GM19452 (cell line): Measurements from ENCODE around the gene C14orf119.

Experiments
- ATAC-seq: cut with Tn5 transposase; IDR thresholded peaks from one replicate; pipeline ENCODE4 v1.9.1; 2021; ENCODE audit not compliant: unreplicated experiment

C14orf119 gene

DNA sequence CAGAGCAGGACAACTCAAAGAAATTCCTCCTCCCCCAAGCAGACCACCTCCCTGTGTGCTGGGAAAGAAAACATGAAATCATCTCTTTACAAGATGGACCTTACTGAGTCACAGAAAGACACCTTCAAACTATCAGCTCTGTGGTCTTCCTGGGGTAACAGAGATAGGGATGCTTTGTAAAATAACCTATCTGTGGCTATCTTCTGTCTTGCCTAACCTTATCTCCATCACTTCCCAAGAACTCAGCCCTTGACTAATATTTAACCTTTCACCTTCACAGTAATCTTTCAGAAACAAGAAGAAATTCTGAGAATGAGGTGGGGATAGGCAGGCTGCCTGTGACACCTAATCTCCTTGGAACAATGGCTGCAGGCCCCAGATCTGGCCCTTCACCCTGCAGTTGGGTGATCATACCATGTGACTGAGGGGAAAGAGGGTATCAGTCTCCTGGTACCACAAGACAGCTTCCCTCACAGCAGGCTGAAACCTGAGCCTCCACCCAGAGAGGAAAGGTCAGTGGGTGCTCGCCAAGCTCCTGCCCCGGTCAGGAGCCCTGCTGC lies 51.1 kb downstream of the C14orf119 start:
- ATAC-seq, result no peak

GRCh38 chr14:23146980-23147379 lies 51.7 kb downstream of the C14orf119 start:
- no peak for ATAC-seq

DNA sequence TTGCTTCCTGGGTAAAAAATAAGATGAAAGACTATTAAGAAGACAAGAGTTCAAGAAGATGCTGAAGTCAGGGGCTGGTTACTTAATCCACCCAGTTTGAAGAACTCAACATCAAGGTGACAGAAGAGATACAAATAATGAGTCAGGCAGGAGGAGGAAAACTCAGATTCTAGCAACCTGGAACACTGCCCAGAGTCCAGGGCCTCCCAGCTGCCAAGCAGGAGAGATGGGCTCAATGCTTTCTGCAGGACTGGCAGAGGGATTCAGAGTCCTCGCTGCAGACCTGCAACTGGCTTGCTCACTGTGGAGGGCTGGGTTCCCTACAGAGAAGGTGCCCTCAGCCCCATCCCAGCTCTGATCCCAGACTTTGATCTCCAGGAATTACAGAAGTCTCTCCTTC lies 52.4 kb downstream of the C14orf119 start:
- no peak for ATAC-seq

DNA sequence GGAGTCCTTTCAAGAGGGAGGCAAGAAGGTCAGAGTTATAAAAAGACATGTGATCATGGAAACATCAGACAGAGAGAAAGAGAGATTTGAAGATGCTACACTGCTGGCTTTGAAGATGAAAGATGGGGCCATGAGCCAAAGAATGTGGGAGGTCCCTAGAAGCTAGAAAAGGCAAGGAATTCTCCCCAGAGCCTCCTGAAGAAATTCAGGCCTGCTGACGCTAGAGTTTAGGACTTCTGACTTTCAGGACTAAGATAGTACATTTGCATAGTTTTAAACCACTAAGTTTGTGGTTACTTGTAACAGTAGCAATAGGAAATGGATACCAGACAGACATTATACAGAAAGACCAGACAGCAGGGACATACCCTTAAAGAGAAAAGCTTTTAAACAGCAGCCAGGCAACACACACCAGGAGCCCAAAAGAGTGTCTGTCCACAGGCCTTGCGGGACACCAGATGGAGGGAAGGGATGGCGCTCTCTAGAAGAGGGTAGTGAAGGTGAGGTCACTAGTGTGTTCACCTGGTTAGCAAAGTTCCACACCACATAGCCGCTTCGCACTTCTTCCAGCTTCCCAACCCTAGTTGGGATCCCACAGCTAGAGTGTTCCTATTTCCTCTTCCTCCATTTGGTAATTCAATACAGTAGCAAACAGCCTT lies 53.4 kb downstream of the C14orf119 start:
- ATAC-seq, result no peak

GRCh38 chr14:23149745-23150144 lies 54.4 kb downstream of the C14orf119 start:
- ATAC-seq, result no peak
